GM15510 (cell line): ENCODE measurements around the gene PRRT1B.

Source experiments
- POLR2A ChIP-seq: IDR thresholded peaks from 3 replicates; pipeline ENCODE4 v1.6.1; 2011; ENCODE audit warnings: borderline replicate concordance; ENCODE audit not compliant: insufficient read length; ENCODE audit errors: extremely low read depth

The PRRT1B gene

GRCh38 chr9:131517761-131518190 is 27.5 kb upstream of the PRRT1B start:
- TF ChIP-seq POLR2A = no peak

GRCh38 chr9:131518553-131518952 is 26.8 kb upstream of the PRRT1B start:
- no peak for TF ChIP-seq POLR2A

GRCh38 chr9:131520503-131520902 is 24.8 kb upstream of the PRRT1B start:
- no peak for TF ChIP-seq POLR2A

- TF ChIP-seq POLR2A = no peak
Measured at GRCh38 chr9:131521203-131521602, 24.1 kb upstream of the PRRT1B start.

- TF ChIP-seq POLR2A = no peak
Measured at GRCh38 chr9:131521822-131522221, 23.5 kb upstream of the PRRT1B start.

GRCh38 chr9:131522257-131523085 is 22.9 kb upstream of the PRRT1B start:
- peak; percentile 1 for TF ChIP-seq POLR2A

GRCh38 chr9:131523086-131523388 is 22.3 kb upstream of the PRRT1B start:
- no peak for TF ChIP-seq POLR2A

- no peak for TF ChIP-seq POLR2A
Measured at GRCh38 chr9:131523451-131524435, 21.6 kb upstream of the PRRT1B start.

- TF ChIP-seq POLR2A = no peak
Measured at GRCh38 chr9:131524665-131525315, 20.5 kb upstream of the PRRT1B start.

- TF ChIP-seq POLR2A = no peak
Measured at GRCh38 chr9:131525643-131526565, 19.4 kb upstream of the PRRT1B start.

GRCh38 chr9:131528186-131528585 is 17.1 kb upstream of the PRRT1B start:
- no peak for TF ChIP-seq POLR2A

GRCh38 chr9:131528886-131529505 is 16.3 kb upstream of the PRRT1B start:
- TF ChIP-seq POLR2A = no peak
